Middle frontal gyrus (tissue), 1 donor: ENCODE data around the gene TCN1.

ENCODE experiments used
- DNase-seq: peaks from one replicate; pipeline ENCODE4 v3.0.0-alpha.2; 2015; ENCODE audit warnings: low spot score; ENCODE audit errors: extremely low spot score

The TCN1 gene

GRCh38 chr11:59810189-59810910 lies 55.9 kb downstream of the TCN1 start, which contains the start of gene MRPL16:
MRPL16 (minus strand) TSS chr11:59810778; CDS start chr11:59810658, 120 bp downstream.
- peak; percentile 75 for DNase-seq

GRCh38 chr11:59807047-59807610 lies 59.2 kb downstream of the TCN1 start:
- no peak for DNase-seq

DNA sequence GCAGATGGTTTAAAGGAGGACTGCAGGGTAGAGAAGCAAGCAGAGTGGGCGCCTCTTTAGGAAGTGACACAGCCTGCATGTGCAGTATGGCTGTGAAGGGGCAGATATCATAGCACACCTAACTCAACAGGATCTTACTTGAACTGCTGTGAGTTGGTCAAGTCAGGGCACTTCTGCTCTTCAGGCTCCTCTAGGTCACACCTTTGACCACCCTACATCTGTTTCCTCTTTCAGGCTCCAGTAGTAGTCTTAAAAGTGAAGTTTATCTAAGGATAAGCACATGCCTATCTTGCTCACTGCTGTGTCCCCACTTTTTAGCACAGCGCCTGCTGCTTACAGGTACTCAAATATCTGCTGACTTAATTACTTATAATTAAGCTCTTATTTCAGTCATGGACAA lies 62.2 kb downstream of the TCN1 start:
- DNase-seq, result no peak
